ENCODE results near the gene SAMD13.

GRCh38 chr1:84386716-84387479 is 85.4 kb downstream of the SAMD13 start:
- TF ChIP-seq, protein P1, sequence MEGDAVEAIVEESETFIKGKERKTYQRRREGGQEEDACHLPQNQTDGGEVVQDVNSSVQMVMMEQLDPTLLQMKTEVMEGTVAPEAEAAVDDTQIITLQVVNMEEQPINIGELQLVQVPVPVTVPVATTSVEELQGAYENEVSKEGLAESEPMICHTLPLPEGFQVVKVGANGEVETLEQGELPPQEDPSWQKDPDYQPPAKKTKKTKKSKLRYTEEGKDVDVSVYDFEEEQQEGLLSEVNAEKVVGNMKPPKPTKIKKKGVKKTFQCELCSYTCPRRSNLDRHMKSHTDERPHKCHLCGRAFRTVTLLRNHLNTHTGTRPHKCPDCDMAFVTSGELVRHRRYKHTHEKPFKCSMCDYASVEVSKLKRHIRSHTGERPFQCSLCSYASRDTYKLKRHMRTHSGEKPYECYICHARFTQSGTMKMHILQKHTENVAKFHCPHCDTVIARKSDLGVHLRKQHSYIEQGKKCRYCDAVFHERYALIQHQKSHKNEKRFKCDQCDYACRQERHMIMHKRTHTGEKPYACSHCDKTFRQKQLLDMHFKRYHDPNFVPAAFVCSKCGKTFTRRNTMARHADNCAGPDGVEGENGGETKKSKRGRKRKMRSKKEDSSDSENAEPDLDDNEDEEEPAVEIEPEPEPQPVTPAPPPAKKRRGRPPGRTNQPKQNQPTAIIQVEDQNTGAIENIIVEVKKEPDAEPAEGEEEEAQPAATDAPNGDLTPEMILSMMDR (IDR thresholded peaks at IDR 0.05) = no peak
- TF ChIP-seq EP300 (IDR thresholded peaks at IDR 0.05) (no peak), POLR2AphosphoS5 (IDR thresholded peaks at IDR 0.05) (no peak), POLR2A (IDR thresholded peaks at IDR 0.05) (no peak)

Data from gastroesophageal sphincter (tissue), 3 donors.